ENCODE data around the gene CEP19. TPM values are rescaled to one million over a fixed set of nuclear protein-coding genes. Genes with fewer than 3 reads are reported as not detected.

CEP19 gene
- total and polyA plus RNA-seq, 2 of the 8 experiments (the other 6 are each of a cell fraction or from before 2014, with no cell fraction given), result 0.95 to 1.6 TPM

DNA sequence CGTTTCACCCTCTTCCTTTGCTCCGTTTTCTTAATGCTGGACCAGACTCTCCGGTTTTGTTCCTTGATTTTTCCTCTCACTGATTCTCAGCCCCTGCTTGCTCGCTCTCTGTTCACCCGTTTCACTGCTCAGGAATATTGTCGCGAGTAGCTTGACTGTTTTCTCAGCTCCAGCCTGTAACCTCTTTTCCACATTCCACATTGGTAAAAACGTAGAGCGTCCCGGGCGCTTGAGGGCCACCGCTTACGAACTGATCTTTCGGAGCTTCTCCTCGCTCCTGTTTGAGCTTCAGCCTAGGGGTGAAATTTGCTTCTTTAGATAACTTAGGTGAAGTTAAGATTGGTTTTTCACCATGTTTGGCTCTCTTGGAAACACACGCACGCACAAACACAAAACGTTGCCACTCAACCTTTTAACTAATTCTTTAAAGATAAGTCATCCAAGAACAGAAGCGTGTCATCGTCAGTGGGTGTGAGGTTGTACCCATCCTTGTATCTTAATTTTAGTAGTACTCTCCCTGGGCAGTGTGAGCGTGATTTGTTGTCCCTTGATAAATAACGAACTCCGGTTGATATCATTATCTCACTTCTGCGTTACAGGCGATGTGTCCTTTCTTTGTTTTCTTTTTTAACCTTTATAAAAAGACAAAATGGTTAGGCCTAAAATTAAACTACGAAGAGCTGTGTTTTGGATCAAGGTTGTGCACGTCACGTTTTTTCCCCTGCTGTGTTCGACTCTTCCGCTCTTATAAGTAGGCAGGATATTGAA is 28.6 kb upstream of the CEP19 start (continued):
- TF ChIP-seq POU5F1 (IDR thresholded peaks at IDR 0.05; ENCODE audit: low read depth, low read length) (no peak), ASH2L (IDR thresholded peaks at IDR 0.05; ENCODE audit: low read length) (peak; percentile 53), CTBP2 (IDR thresholded peaks at IDR 0.05; ENCODE audit: borderline replicate concordance, insufficient read depth, insufficient read length, low read length) (no peak), SIRT6 (IDR thresholded peaks at IDR 0.05; ENCODE audit: low read length) (no peak)
